Right lobe of liver (tissue), 4 donors: Measurements from ENCODE around the gene PTGES2.

ENCODE experiments used
- POLR2A ChIP-seq: fragments of 450-650 bp; IDR thresholded peaks from one replicate; pipeline ENCODE4 v1.6.1; 2017; ENCODE audit warnings: antibody characterized with exemption, mild to moderate bottlenecking
- TF ChIP-seq, protein P1 (sequence below), 4 donors: fragments of 200-600 bp in 3 of 4; fragments of 450-650 bp in 1 of 4; IDR thresholded peaks; one replicate each; pipeline versions ENCODE4 v1.5.1 to v1.8.0; 2016 to 2022; ENCODE audit warnings: antibody characterized with exemption in 4 of 4, mild to moderate bottlenecking in 2 of 4
- donor health status: DM: no; HTN: no; CAD: no.
- donor health status: DM: no; HTN: no; CAD: no.
- donor health status: DM: no; HTN: yes; CAD: no.

DNA sequence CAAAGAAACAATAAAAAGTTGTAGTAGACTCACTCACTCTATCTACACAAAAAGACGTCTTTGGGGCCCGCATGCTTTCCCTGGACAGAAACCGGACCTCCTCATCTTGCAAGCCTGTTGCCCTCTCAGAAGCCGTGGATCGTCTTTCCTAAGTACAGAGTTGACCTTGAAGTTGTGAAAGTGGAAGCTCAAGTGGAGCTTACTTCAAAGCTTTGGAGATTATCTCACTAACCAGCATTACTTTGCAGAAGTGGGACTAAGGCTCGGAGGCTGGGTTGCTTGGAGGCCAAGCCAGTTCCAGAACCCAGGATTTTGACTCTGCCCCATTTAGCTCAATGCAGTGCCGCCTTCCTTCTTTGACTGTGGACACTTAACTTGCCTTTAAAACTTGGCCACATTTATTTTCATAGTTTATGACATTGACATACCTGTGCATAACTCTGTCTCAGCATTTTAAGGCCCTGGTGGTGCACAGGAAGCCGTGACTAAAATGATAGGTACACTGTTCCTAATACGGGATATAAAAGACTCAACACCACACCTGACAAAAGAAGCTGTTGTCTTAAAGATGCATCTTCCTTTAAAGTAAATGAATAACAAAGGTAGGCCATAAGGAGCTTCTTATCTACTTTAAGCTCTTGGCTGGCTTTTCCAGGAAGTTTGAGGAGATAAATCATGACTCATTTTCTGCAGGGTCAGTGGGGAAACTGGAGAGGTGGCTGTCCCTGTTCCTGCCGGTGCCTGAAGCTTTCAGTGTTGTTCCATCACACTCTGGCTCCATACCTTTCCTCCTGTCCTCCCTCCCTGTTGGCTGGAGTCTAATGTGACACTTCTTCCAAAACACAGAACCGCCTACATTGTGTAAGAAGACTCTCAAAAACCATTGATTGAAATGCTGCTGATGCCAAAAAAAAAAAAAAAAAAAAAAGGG is 48.8 kb downstream of the PTGES2 start:
- TF ChIP-seq, protein P1, sequence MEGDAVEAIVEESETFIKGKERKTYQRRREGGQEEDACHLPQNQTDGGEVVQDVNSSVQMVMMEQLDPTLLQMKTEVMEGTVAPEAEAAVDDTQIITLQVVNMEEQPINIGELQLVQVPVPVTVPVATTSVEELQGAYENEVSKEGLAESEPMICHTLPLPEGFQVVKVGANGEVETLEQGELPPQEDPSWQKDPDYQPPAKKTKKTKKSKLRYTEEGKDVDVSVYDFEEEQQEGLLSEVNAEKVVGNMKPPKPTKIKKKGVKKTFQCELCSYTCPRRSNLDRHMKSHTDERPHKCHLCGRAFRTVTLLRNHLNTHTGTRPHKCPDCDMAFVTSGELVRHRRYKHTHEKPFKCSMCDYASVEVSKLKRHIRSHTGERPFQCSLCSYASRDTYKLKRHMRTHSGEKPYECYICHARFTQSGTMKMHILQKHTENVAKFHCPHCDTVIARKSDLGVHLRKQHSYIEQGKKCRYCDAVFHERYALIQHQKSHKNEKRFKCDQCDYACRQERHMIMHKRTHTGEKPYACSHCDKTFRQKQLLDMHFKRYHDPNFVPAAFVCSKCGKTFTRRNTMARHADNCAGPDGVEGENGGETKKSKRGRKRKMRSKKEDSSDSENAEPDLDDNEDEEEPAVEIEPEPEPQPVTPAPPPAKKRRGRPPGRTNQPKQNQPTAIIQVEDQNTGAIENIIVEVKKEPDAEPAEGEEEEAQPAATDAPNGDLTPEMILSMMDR (IDR thresholded peaks at IDR 0.05): no peak
- no peak for TF ChIP-seq POLR2A
